Gastroesophageal sphincter (tissue), 4 donors: ENCODE measurements around the gene SLC25A13. TPM values are rescaled to one million over a fixed set of nuclear protein-coding genes. Genes with fewer than 3 reads are reported as not detected.

ENCODE experiments used
- ATAC-seq: fragments of 150-250 bp; one replicate; pipeline ENCODE4 v1.9.1; 2016; ENCODE audit warnings: mild to moderate bottlenecking, moderate library complexity
- H3K27ac ChIP-seq, 4 donors: fragments of 200-600 bp; sonication (generic) in 3 of 4; 1 replicate in 3 of 4; 2 replicates in 1 of 4; pipeline ENCODE4 v1.5.1; 2016 to 2019
- H3K27me3 ChIP-seq: fragments of 200-600 bp; sonication (generic); one replicate; pipeline ENCODE4 v1.5.1; 2019
- H3K36me3 ChIP-seq, 2 donors: fragments of 200-600 bp; sonication (generic); one replicate each; pipeline ENCODE4 v1.5.1; 2019; ENCODE audit warnings: control low read depth in 1 of 2
- H3K4me1 ChIP-seq, 3 donors: fragments of 200-600 bp; sonication (generic); 1 replicate in 2 of 3; 2 replicates in 1 of 3; pipeline ENCODE4 v1.5.1; 2016 to 2019; ENCODE audit warnings: control low read depth in 2 of 3
- H3K4me3 ChIP-seq, 2 donors: fragments of 200-600 bp; sonication (generic); one replicate each; pipeline ENCODE4 v1.5.1; 2019; ENCODE audit warnings: mild to moderate bottlenecking in 1 of 2, moderate library complexity in 1 of 2
- H3K9me3 ChIP-seq, 3 donors: fragments of 200-600 bp; sonication (generic); one replicate each; pipeline ENCODE4 v1.5.1; 2017 to 2019; ENCODE audit warnings: control low read depth in 2 of 3
- EP300 ChIP-seq: sonication (generic); formaldehyde crosslinking; IDR thresholded peaks from one replicate; pipeline ENCODE4 v1.6.1; 2017; ENCODE audit warnings: antibody characterized with exemption, mild to moderate bottlenecking
- POLR2A ChIP-seq, 2 donors: fragments of 450-650 bp; IDR thresholded peaks; one replicate each; pipeline ENCODE4 v1.6.1; 2017; ENCODE audit warnings: antibody characterized with exemption in 2 of 2, mild to moderate bottlenecking in 2 of 2, moderate library complexity in 1 of 2
- POLR2AphosphoS5 ChIP-seq: sonication (generic); formaldehyde crosslinking; IDR thresholded peaks from one replicate; pipeline ENCODE4 v1.6.1; 2017; ENCODE audit warnings: antibody characterized with exemption
- WGBS, 2 donors: methylation state at CpG; one replicate each; pipeline ENCODE4 v1.1.5; 2018; ENCODE audit warnings: low coverage in 1 of 2; 5-methylcytosine and 5-hydroxymethylcytosine counted together
- total RNA-seq, 4 donors: library from RNA; depleted of rRNA; stranded (reverse); fragments of >200 nt; gene quantifications; one replicate each; pipeline ENCODE4 v1.1.0, GENCODE V29; 2016
- TF ChIP-seq, protein P1 (sequence below), 4 experiments: fragments of 200-600 bp in 2 of 4; fragments of 450-650 bp in 2 of 4; sonication (generic) in 1 of 4; IDR thresholded peaks; one replicate each; pipeline ENCODE4 v1.5.1; 2017 to 2019; ENCODE audit warnings: antibody characterized with exemption in 4 of 4, mild to moderate bottlenecking in 2 of 4, moderate library complexity in 2 of 4

Gene SLC25A13
- total RNA-seq, 4 donors from 2014 or later, result 19.0 to 42.0 (median 28.0) TPM

DNA sequence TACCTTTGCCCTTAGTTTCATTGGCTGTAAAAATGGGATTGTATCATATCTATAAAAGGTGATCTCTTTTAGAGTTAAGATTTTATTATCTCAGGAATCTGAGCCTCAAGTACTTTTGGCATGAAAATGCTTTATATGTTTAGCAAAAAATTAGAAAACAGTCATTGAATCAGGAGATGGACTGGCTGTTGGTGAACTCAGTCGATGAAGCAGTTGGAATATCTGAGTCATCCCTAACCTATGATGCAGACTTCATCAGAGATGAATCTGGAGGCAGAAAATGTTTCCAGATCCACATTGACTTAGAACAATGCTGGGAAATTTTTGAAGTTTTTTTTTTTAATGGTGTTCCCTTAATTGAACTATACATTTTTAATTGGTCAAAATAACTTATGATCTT lies 228.5 kb downstream of the SLC25A13 start:
- no peak overlapping the region for H3K27ac ChIP-seq
- 9 to 25% methylated on average over 1 of the region's 1 CpG for WGBS, 2 donors
- H3K4me1 ChIP-seq, result no peaks in the 10 kb centered on the region
- no peaks in the 10 kb centered on the region for H3K9me3 ChIP-seq
- no peaks in the 10 kb centered on the region for H3K27me3 ChIP-seq
- H3K4me3 ChIP-seq, result no peak overlapping the region
- no peak for ATAC-seq
- no peaks in the 10 kb centered on the region for H3K36me3 ChIP-seq
- TF ChIP-seq, protein P1, sequence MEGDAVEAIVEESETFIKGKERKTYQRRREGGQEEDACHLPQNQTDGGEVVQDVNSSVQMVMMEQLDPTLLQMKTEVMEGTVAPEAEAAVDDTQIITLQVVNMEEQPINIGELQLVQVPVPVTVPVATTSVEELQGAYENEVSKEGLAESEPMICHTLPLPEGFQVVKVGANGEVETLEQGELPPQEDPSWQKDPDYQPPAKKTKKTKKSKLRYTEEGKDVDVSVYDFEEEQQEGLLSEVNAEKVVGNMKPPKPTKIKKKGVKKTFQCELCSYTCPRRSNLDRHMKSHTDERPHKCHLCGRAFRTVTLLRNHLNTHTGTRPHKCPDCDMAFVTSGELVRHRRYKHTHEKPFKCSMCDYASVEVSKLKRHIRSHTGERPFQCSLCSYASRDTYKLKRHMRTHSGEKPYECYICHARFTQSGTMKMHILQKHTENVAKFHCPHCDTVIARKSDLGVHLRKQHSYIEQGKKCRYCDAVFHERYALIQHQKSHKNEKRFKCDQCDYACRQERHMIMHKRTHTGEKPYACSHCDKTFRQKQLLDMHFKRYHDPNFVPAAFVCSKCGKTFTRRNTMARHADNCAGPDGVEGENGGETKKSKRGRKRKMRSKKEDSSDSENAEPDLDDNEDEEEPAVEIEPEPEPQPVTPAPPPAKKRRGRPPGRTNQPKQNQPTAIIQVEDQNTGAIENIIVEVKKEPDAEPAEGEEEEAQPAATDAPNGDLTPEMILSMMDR (IDR thresholded peaks at IDR 0.05), result no peak
- TF ChIP-seq POLR2A (IDR thresholded peaks at IDR 0.05) (no peak), EP300 (no peak), POLR2AphosphoS5 (no peak)

GRCh38 chr7:96090756-96091155 lies 231.1 kb downstream of the SLC25A13 start:
- Histone ChIP-seq H3K4me3 (no peak overlapping the region), H3K27ac (no peak overlapping the region), H3K27me3 (no peaks in the 10 kb centered on the region), H3K9me3 (no peaks in the 10 kb centered on the region), H3K4me1 (no peaks in the 10 kb centered on the region), H3K36me3 (no peaks in the 10 kb centered on the region)
- WGBS, 2 donors, result 72 to 80% methylated on average over 6 of the region's 6 CpGs
- TF ChIP-seq EP300 (no peak), POLR2A (IDR thresholded peaks at IDR 0.05) (no peak), POLR2AphosphoS5 (no peak)
- TF ChIP-seq, protein P1 (IDR thresholded peaks at IDR 0.05), result no peak
- ATAC-seq, result no peak

- H3K4me1 ChIP-seq, result no peaks in the 10 kb centered on the region
- 58 to 63% methylated on average over 3 of the region's 3 CpGs for WGBS, 2 donors
- ATAC-seq, result no peak
- H3K36me3 ChIP-seq, result no peaks in the 10 kb centered on the region
- H3K27me3 ChIP-seq, result no peaks in the 10 kb centered on the region
- TF ChIP-seq, protein P1 (IDR thresholded peaks at IDR 0.05), result no peak
- TF ChIP-seq POLR2A (IDR thresholded peaks at IDR 0.05) (no peak), EP300 (no peak), POLR2AphosphoS5 (no peak)
- H3K9me3 ChIP-seq, result no peaks in the 10 kb centered on the region
- H3K27ac ChIP-seq, result no peak overlapping the region
- no peak overlapping the region for H3K4me3 ChIP-seq
Observed at GRCh38 chr7:96089511-96089910, 232.4 kb downstream of the SLC25A13 start.

GRCh38 chr7:96088579-96088978 lies 233.3 kb downstream of the SLC25A13 start:
- no peaks in the 10 kb centered on the region for H3K36me3 ChIP-seq
- ATAC-seq, result no peak
- H3K27ac ChIP-seq, result no peak overlapping the region
- no peak for TF ChIP-seq POLR2A (IDR thresholded peaks at IDR 0.05)
- TF ChIP-seq POLR2AphosphoS5, result no peak
- TF ChIP-seq, protein P1 (IDR thresholded peaks at IDR 0.05), result no peak
- no peak for TF ChIP-seq EP300
- no peaks in the 10 kb centered on the region for H3K4me1 ChIP-seq
- no peak overlapping the region for H3K4me3 ChIP-seq
- WGBS, 2 donors, result 70 to 78% methylated on average over 5 of the region's 5 CpGs
- H3K9me3 ChIP-seq, result no peaks in the 10 kb centered on the region
- H3K27me3 ChIP-seq, result no peaks in the 10 kb centered on the region

DNA sequence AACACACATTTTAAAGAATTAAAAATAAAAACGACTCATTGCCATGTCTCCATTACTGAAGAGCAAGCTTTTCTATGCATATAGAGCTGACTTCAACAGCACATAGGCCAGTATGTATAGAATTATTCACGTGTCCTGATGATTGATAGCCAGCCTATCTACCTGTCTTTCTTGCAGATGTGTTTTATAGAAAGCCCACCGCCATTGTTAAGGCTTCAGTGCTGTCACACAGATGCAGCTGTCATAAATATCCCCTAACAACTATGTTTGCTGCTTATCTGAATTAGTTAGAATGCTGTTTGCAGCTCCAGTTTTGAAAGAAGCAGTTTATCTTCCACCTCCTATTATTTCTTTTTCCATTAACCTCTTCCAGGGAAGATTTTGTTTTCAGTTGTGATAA lies 235.9 kb downstream of the SLC25A13 start:
- no peaks in the 10 kb centered on the region for H3K9me3 ChIP-seq
- ATAC-seq, result no peak
- TF ChIP-seq EP300 (no peak), POLR2A (IDR thresholded peaks at IDR 0.05) (no peak), POLR2AphosphoS5 (no peak)
- TF ChIP-seq, protein P1 (IDR thresholded peaks at IDR 0.05), result no peak
- H3K4me1 ChIP-seq, result no peaks in the 10 kb centered on the region
- no peaks in the 10 kb centered on the region for H3K27me3 ChIP-seq
- no peak overlapping the region for H3K4me3 ChIP-seq
- no peak overlapping the region for H3K27ac ChIP-seq
- 63 to 64% methylated on average over 3 of the region's 3 CpGs for WGBS, 2 donors
- H3K36me3 ChIP-seq, result no peaks in the 10 kb centered on the region
